A673 (cell line): Measurements from ENCODE around the gene TRPV2. TPM values are rescaled to one million over a fixed set of nuclear protein-coding genes. Genes with fewer than 3 reads are reported as not detected.
A peak's percentile ranks its signal among the peaks of the same experiment; 100 is the strongest.

Source experiments
- BruUV-seq: library from RNA; stranded (reverse); fragments of 400-500 nt; replicated peaks from 2 replicates; lab custom pipeline; 2021; lab: Mats Ljungman, UMichigan
- CTCF ChIA-PET: fragments of 300-600 bp; sonication (Branson Sonifier 250); formaldehyde crosslinking; loops from one replicate; lab custom pipeline; 2022; ENCODE audit warnings: antibody characterized with exemption; lab: Charles Lee
- POLR2A ChIA-PET: fragments of 300-600 bp; sonication (Branson Sonifier 250); formaldehyde crosslinking; loops from one replicate; lab custom pipeline; 2022; ENCODE audit warnings: antibody characterized with exemption; ENCODE audit not compliant: low non-redundant PET; lab: Charles Lee
- DNase-seq: peaks from one replicate; pipeline ENCODE4 v3.0.0-alpha.2; 2015; ENCODE audit warnings: low spot score
- H3K27ac ChIP-seq: fragments of 200-600 bp; sonication (generic); 2 replicates; pipeline ENCODE4 v1.5.1; 2016; ENCODE audit warnings: mixed run types, low read depth, mild to moderate bottlenecking, mixed read lengths, antibody characterized with exemption, low read length; ENCODE audit not compliant: poor library complexity, severe bottlenecking
- H3K27me3 ChIP-seq: fragments of 200-600 bp; sonication (generic); replicated peaks from 2 replicates; pipeline ENCODE4 v1.6.1; 2017; ENCODE audit warnings: mixed run types, low read depth, mild to moderate bottlenecking, mixed read lengths, antibody characterized with exemption, low read length; ENCODE audit not compliant: insufficient read depth, poor library complexity
- H3K36me3 ChIP-seq: fragments of 200-600 bp; sonication (generic); 2 replicates; pipeline ENCODE4 v1.6.1; 2016; ENCODE audit warnings: mixed run types, mild to moderate bottlenecking, mixed read lengths, antibody characterized with exemption, low read length; ENCODE audit not compliant: insufficient read depth, poor library complexity, severe bottlenecking
- H3K4me1 ChIP-seq: fragments of 200-600 bp; sonication (generic); 2 replicates; pipeline ENCODE4 v1.6.1; 2017; ENCODE audit warnings: mixed run types, mild to moderate bottlenecking, mixed read lengths, antibody characterized with exemption, low read length; ENCODE audit not compliant: insufficient read depth, poor library complexity, severe bottlenecking
- H3K4me3 ChIP-seq: fragments of 200-600 bp; sonication (generic); 2 replicates; pipeline ENCODE4 v1.5.1; 2016; ENCODE audit warnings: low read depth, mixed run types, mild to moderate bottlenecking, mixed read lengths, low read length; ENCODE audit not compliant: poor library complexity, severe bottlenecking
- H3K9me3 ChIP-seq: fragments of 200-600 bp; sonication (generic); 2 replicates; pipeline ENCODE4 v1.6.1; 2016; ENCODE audit warnings: mixed run types, low read depth, mild to moderate bottlenecking, mixed read lengths, antibody characterized with exemption, low read length; ENCODE audit not compliant: poor library complexity, severe bottlenecking
- CTCF ChIP-seq: fragments of 300-800, 200-600 bp; sonication (generic); conservative IDR thresholded peaks from 2 replicates; pipeline ENCODE4 v1.5.1; 2017; ENCODE audit warnings: low read depth, mild to moderate bottlenecking, antibody characterized with exemption, low read length, moderate library complexity, mixed read lengths
- EZH2 ChIP-seq: fragments of 200-600 bp; sonication (generic); IDR thresholded peaks from 2 replicates; pipeline ENCODE4 v1.6.1; 2017; ENCODE audit warnings: borderline replicate concordance, low read depth, mild to moderate bottlenecking, mixed read lengths, antibody characterized with exemption, low read length; ENCODE audit not compliant: poor library complexity, severe bottlenecking
- intact Hi-C: fragments of 100-400 bp; cut with micrococcal nuclease; formaldehyde crosslinking; loops from one replicate; pipeline ENCODE4 v1.10.0; 2022; ENCODE audit not compliant: unreplicated experiment
- total RNA-seq: library from RNA; stranded (reverse); gene quantifications from 2 replicates; pipeline ENCODE4 v1.2.3, GENCODE V29; 2021

The TRPV2 gene
- total RNA-seq, 1 experiment from 2014 or later = not detected

GRCh38 chr17:16443511-16444257 is 28.3 kb downstream of the TRPV2 start:
- no peak for DNase-seq
- no peak overlapping the region for H3K4me3 ChIP-seq
- CTCF ChIA-PET = no interaction called here
- peaks cover 48% of the 10 kb centered on the region for H3K4me1 ChIP-seq
- TF ChIP-seq CTCF = no peak
- no peak for TF ChIP-seq EZH2
- H3K36me3 ChIP-seq = peaks cover 86% of the 10 kb centered on the region
- intact Hi-C loops = no loop called here
- POLR2A ChIA-PET = interaction anchor here (0.5 to 0.6 kb wide), 2 partner anchors 61 to 327 kb away, joined by 3 to 8 read pairs; no protein-coding TSS in a partner anchor
- H3K27ac ChIP-seq = peak overlapping the region; percentile 88
- BruUV-seq = no TSS peak
- no peaks in the 10 kb centered on the region for H3K27me3 ChIP-seq
- H3K9me3 ChIP-seq = no peaks in the 10 kb centered on the region

GRCh38 chr17:16444258-16444886 is 29.0 kb downstream of the TRPV2 start:
- POLR2A ChIA-PET = no interaction called here
- peaks cover 93% of the 10 kb centered on the region for H3K36me3 ChIP-seq
- no peak for TF ChIP-seq EZH2
- no peak for TF ChIP-seq CTCF
- H3K4me3 ChIP-seq = no peak overlapping the region
- peak; percentile 46 for DNase-seq
- H3K27ac ChIP-seq = peak overlapping the region; percentile 88
- peaks cover 48% of the 10 kb centered on the region for H3K4me1 ChIP-seq
- BruUV-seq = no TSS peak
- no peaks in the 10 kb centered on the region for H3K9me3 ChIP-seq
- H3K27me3 ChIP-seq = no peaks in the 10 kb centered on the region
- intact Hi-C loops = no loop called here
- CTCF ChIA-PET = interaction anchor here (0.6 kb wide), 1 partner anchor 15 kb away, joined by 5 read pairs; no protein-coding TSS in a partner anchor

- BruUV-seq = no TSS peak
- intact Hi-C loops = no loop called here
- peak overlapping the region; percentile 33 for H3K27ac ChIP-seq
- TF ChIP-seq CTCF (no peak), EZH2 (no peak)
- H3K27me3 ChIP-seq = no peaks in the 10 kb centered on the region
- ChIA-PET POLR2A (interaction anchor here (0.6 kb wide), 1 partner anchor 41 kb away, joined by 3 read pairs; no protein-coding TSS in a partner anchor), CTCF (no interaction called here)
- H3K4me3 ChIP-seq = no peak overlapping the region
- H3K4me1 ChIP-seq = peaks cover 39% of the 10 kb centered on the region
- no peak for DNase-seq
- peaks cover 74% of the 10 kb centered on the region for H3K36me3 ChIP-seq
- H3K9me3 ChIP-seq = no peaks in the 10 kb centered on the region
Measured at GRCh38 chr17:16446338-16446983, 31.1 kb downstream of the TRPV2 start.
